ENCODE results near the gene C1orf21.

GRCh38 chr1:184520336-184520735 is 133.5 kb downstream of the C1orf21 start:
- no peak for TF ChIP-seq POLR2AphosphoS5 (IDR thresholded peaks at IDR 0.05; ENCODE audit: low read depth, low read length)
- no peak for TF ChIP-seq GABPA (IDR thresholded peaks at IDR 0.05; ENCODE audit: low read depth)
- TF ChIP-seq, protein P1, sequence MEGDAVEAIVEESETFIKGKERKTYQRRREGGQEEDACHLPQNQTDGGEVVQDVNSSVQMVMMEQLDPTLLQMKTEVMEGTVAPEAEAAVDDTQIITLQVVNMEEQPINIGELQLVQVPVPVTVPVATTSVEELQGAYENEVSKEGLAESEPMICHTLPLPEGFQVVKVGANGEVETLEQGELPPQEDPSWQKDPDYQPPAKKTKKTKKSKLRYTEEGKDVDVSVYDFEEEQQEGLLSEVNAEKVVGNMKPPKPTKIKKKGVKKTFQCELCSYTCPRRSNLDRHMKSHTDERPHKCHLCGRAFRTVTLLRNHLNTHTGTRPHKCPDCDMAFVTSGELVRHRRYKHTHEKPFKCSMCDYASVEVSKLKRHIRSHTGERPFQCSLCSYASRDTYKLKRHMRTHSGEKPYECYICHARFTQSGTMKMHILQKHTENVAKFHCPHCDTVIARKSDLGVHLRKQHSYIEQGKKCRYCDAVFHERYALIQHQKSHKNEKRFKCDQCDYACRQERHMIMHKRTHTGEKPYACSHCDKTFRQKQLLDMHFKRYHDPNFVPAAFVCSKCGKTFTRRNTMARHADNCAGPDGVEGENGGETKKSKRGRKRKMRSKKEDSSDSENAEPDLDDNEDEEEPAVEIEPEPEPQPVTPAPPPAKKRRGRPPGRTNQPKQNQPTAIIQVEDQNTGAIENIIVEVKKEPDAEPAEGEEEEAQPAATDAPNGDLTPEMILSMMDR (IDR thresholded peaks at IDR 0.05), result no peak
- no peak for TF ChIP-seq REST (IDR thresholded peaks at IDR 0.05; ENCODE audit: low read depth, low read length)
- TF ChIP-seq EZH2phosphoT487 (IDR thresholded peaks at IDR 0.05; ENCODE audit: borderline replicate concordance, low read depth), result no peak
- TF ChIP-seq EP300 (IDR thresholded peaks at IDR 0.05; ENCODE audit: borderline replicate concordance in 1 of 2, low read depth in 1 of 2, low read length in 1 of 2), result no peak
- TF ChIP-seq MAX (IDR thresholded peaks at IDR 0.05; ENCODE audit: low read depth), result no peak
- TF ChIP-seq RCOR1 (IDR thresholded peaks at IDR 0.05; ENCODE audit: low read length), result no peak
- no peak for TF ChIP-seq SIN3A (IDR thresholded peaks at IDR 0.05; ENCODE audit: borderline replicate concordance, low read depth, low read length)
- no peak for TF ChIP-seq MXI1 (IDR thresholded peaks at IDR 0.05; ENCODE audit: low read depth, low read length)
- TF ChIP-seq NFIC (IDR thresholded peaks at IDR 0.05; ENCODE audit: borderline replicate concordance), result no peak
- no peak for TF ChIP-seq TAF1 (IDR thresholded peaks at IDR 0.05; ENCODE audit: borderline replicate concordance, low read depth, low read length)

All from SK-N-SH (cell line).